Suprapubic skin (tissue), 4 donors: ENCODE data around the gene PRKCE. TPM values are rescaled to one million over a fixed set of nuclear protein-coding genes. Genes with fewer than 3 reads are reported as not detected.

Source experiments
- DNase-seq, 2 donors: peaks; one replicate each; pipeline ENCODE4 v3.0.0-alpha.2; 2019; ENCODE audit warnings: low spot score in 2 of 2
- H3K27ac ChIP-seq: fragments of 200-600 bp; sonication (generic); one replicate; pipeline ENCODE4 v1.5.1; 2019
- H3K27me3 ChIP-seq: fragments of 200-600 bp; sonication (generic); one replicate; pipeline ENCODE4 v1.5.1; 2019
- H3K36me3 ChIP-seq: fragments of 200-600 bp; sonication (generic); one replicate; pipeline ENCODE4 v1.5.1; 2019
- H3K4me1 ChIP-seq: fragments of 200-600 bp; sonication (generic); one replicate; pipeline ENCODE4 v1.5.1; 2019
- H3K4me3 ChIP-seq: fragments of 200-600 bp; sonication (generic); one replicate; pipeline ENCODE4 v1.5.1; 2019; ENCODE audit warnings: mild to moderate bottlenecking
- H3K9me3 ChIP-seq: fragments of 200-600 bp; sonication (generic); one replicate; pipeline ENCODE4 v1.5.1; 2019
- EP300 ChIP-seq: sonication (generic); formaldehyde crosslinking; IDR thresholded peaks from one replicate; pipeline ENCODE4 v1.6.1; 2017; ENCODE audit warnings: antibody characterized with exemption
- POLR2A ChIP-seq, 2 donors: fragments of 450-650 bp; IDR thresholded peaks; one replicate each; pipeline ENCODE4 v1.6.1; 2017; ENCODE audit warnings: antibody characterized with exemption in 2 of 2, mild to moderate bottlenecking in 2 of 2, moderate library complexity in 2 of 2
- POLR2AphosphoS5 ChIP-seq, 3 donors: sonication (generic); formaldehyde crosslinking; IDR thresholded peaks; one replicate each; pipeline ENCODE4 v1.6.1; 2017; ENCODE audit warnings: antibody characterized with exemption in 3 of 3
- WGBS: methylation state at CpG from one replicate; pipeline ENCODE4 v1.1.5; 2018; 5-methylcytosine and 5-hydroxymethylcytosine counted together
- total RNA-seq, 4 donors: library from RNA; depleted of rRNA; stranded (reverse); fragments of >200 nt; gene quantifications; one replicate each; pipeline ENCODE4 v1.1.0, GENCODE V29; 2016
- TF ChIP-seq, protein P1 (sequence below), 2 donors: fragments of 200-600 bp in 1 of 2; fragments of 450-650 bp in 1 of 2; sonication (generic) in 1 of 2; IDR thresholded peaks; one replicate each; pipeline ENCODE4 v1.5.1; 2016 to 2019; ENCODE audit warnings: antibody characterized with exemption in 2 of 2, mild to moderate bottlenecking in 1 of 2, moderate library complexity in 1 of 2

PRKCE gene
- total RNA-seq, 4 donors from 2014 or later: 7.9 to 18.3 (median 12.5) TPM

DNA sequence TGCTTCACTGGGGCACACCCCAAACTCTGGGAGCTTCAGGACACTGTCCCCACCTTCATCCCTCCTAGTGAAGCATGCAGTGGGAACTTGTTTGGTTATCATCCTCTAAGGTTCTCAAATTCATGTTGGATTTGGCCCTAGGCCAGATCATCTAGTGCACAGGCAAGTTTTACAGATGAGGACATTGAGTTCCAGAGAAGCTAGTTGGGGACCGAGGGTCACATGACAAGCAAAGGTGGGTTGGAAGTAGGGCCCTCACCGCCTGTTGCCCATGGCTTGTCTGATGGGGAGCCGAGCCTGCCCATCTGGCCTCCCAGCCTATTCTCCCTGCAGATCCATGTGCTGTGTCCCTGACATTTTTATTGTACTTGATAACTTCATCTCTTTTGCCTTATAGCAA is 2.8 kb downstream of the PRKCE start:
- H3K36me3 ChIP-seq: no peaks in the 10 kb centered on the region

DNA sequence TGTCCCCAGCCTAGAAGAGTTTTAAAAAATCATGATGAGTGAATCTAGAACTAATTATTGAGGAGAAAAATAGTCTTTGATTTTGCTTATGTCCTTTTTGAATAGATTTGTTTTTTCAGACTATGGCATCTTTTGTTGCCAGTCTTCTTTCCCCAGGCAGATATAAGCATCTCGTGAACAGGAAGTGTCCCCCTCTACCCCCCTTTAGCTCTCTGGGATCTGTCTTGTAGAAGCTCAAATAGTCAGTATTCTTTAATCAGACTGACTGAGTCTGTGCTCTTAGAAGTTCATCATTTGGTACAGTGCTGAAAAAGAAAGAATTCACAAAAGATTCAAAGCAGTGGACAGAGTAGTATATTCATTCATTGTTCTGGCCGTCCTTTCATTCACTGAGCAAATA is 10.4 kb downstream of the PRKCE start:
- no peak overlapping the region for H3K4me3 ChIP-seq
- no peaks in the 10 kb centered on the region for H3K4me1 ChIP-seq
- H3K27me3 ChIP-seq: no peaks in the 10 kb centered on the region
- H3K27ac ChIP-seq: no peak overlapping the region
- no peak for DNase-seq
- no peak for TF ChIP-seq POLR2AphosphoS5 (IDR thresholded peaks at IDR 0.05)
- TF ChIP-seq EP300: no peak
- TF ChIP-seq, protein P1, sequence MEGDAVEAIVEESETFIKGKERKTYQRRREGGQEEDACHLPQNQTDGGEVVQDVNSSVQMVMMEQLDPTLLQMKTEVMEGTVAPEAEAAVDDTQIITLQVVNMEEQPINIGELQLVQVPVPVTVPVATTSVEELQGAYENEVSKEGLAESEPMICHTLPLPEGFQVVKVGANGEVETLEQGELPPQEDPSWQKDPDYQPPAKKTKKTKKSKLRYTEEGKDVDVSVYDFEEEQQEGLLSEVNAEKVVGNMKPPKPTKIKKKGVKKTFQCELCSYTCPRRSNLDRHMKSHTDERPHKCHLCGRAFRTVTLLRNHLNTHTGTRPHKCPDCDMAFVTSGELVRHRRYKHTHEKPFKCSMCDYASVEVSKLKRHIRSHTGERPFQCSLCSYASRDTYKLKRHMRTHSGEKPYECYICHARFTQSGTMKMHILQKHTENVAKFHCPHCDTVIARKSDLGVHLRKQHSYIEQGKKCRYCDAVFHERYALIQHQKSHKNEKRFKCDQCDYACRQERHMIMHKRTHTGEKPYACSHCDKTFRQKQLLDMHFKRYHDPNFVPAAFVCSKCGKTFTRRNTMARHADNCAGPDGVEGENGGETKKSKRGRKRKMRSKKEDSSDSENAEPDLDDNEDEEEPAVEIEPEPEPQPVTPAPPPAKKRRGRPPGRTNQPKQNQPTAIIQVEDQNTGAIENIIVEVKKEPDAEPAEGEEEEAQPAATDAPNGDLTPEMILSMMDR (IDR thresholded peaks at IDR 0.05): no peak
- no peak for TF ChIP-seq POLR2A (IDR thresholded peaks at IDR 0.05)
- 88% methylated on average over 2 of the region's 2 CpGs for WGBS
- H3K36me3 ChIP-seq: no peaks in the 10 kb centered on the region
- no peaks in the 10 kb centered on the region for H3K9me3 ChIP-seq

More for the DNA sequence above, 2.8 kb downstream of the PRKCE start:
- no peak overlapping the region for H3K4me3 ChIP-seq
- no CpG with 5 or more reads among the region's 3 CpGs for WGBS
- H3K27me3 ChIP-seq: no peaks in the 10 kb centered on the region
- TF ChIP-seq, protein P1 (IDR thresholded peaks at IDR 0.05): no peak
- TF ChIP-seq POLR2A (IDR thresholded peaks at IDR 0.05) (no peak), EP300 (no peak), POLR2AphosphoS5 (IDR thresholded peaks at IDR 0.05) (no peak)
- DNase-seq: no peak
- H3K4me1 ChIP-seq: peaks cover 34% of the 10 kb centered on the region
- H3K9me3 ChIP-seq: no peaks in the 10 kb centered on the region
- no peak overlapping the region for H3K27ac ChIP-seq

DNA sequence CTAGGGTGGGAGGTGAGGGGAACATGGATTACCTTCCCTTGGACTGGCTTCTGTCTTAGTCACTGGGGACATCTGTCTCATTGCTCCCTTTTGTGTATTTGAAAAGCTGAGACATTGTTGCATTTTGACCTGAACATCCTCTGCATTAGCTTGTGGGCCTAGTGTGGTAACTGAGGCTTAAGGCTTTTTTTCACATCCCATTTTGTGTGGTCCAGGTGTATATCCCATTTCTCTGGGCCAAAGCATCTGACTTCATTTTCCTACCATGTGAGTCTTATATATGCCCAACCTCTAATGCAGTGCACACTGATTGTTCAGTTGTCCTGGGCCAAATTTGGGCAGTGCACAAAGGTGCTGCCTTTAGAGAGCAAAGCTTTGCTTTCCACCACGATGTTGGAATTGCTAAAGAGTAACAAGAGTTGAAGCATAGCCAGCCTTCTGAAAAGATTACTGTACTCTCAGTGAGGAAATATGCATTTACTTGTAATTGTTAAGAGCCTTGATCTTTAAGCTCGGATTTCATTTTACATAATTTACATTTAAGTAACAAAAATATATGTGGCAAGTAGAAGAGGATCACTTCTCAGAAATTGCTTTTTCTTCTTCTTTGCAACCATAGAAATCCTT is 13.3 kb downstream of the PRKCE start:
- no peaks in the 10 kb centered on the region for H3K27me3 ChIP-seq
- H3K4me3 ChIP-seq: no peak overlapping the region
- TF ChIP-seq, protein P1 (IDR thresholded peaks at IDR 0.05): no peak
- no peak for TF ChIP-seq POLR2AphosphoS5 (IDR thresholded peaks at IDR 0.05)
- TF ChIP-seq POLR2A (IDR thresholded peaks at IDR 0.05): no peak
- no peaks in the 10 kb centered on the region for H3K4me1 ChIP-seq
- WGBS: 43% methylated on average over 2 of the region's 2 CpGs
- no peak for DNase-seq
- no peak overlapping the region for H3K27ac ChIP-seq
- no peaks in the 10 kb centered on the region for H3K36me3 ChIP-seq
- no peaks in the 10 kb centered on the region for H3K9me3 ChIP-seq

DNA sequence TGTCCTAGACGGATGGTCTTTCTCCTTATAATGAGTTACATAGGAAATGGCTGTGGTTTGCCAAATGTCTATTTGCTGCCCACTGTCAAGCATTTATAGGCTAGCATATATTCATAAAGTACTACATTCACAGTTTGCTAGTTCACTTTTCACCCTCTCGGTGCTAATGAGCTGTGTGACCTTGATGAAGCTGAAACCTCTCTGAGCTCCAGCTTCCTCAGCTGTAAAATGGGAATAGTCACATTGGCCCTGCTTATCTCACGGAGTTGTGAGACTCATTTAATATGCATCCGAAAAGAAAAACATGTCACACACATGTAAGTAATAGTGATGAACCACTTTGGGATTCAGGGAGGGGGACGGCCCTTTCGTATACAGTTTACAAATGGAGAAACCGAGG is 17.0 kb downstream of the PRKCE start:
- H3K27me3 ChIP-seq: no peaks in the 10 kb centered on the region
- H3K9me3 ChIP-seq: no peaks in the 10 kb centered on the region
- no peak for DNase-seq
- WGBS: 80% methylated on average over 7 of the region's 7 CpGs
- TF ChIP-seq POLR2AphosphoS5 (IDR thresholded peaks at IDR 0.05) (no peak), EP300 (no peak), POLR2A (IDR thresholded peaks at IDR 0.05) (no peak)
- TF ChIP-seq, protein P1 (IDR thresholded peaks at IDR 0.05): no peak
- H3K27ac ChIP-seq: no peak overlapping the region
- no peaks in the 10 kb centered on the region for H3K4me1 ChIP-seq
- H3K36me3 ChIP-seq: no peaks in the 10 kb centered on the region
- H3K4me3 ChIP-seq: no peak overlapping the region

DNA sequence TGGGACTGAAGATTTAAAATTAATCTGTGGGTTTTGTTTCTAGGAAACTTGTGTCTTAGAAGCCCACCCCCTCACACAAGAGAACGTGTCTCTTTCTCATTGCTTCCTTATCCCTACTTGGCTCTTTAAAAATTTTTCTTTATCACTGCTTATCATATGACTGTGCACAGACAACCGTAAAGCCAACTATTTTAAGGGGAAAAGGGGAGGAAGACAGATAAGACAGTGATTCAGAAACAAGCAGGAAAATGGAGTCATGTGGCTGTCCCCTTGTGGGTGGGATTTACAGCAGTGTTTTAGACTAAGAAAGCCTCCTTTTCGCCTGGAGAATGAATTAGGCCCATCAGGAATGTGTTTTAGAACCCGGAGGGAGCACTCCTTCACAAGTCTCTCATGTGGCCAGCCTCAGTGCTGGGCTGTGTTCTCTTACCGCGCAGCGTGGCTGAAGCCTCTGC is 17.6 kb downstream of the PRKCE start:
- no peaks in the 10 kb centered on the region for H3K9me3 ChIP-seq
- H3K4me1 ChIP-seq: peaks cover 2% of the 10 kb centered on the region
- no peak overlapping the region for H3K27ac ChIP-seq
- no peak for DNase-seq
- H3K36me3 ChIP-seq: no peaks in the 10 kb centered on the region
- TF ChIP-seq POLR2A (IDR thresholded peaks at IDR 0.05) (no peak), POLR2AphosphoS5 (IDR thresholded peaks at IDR 0.05) (no peak), EP300 (no peak)
- TF ChIP-seq, protein P1 (IDR thresholded peaks at IDR 0.05): no peak
- 68% methylated on average over 7 of the region's 7 CpGs for WGBS
- no peaks in the 10 kb centered on the region for H3K27me3 ChIP-seq
- no peak overlapping the region for H3K4me3 ChIP-seq
